Measurements from ENCODE around the gene EML6.

- no peak for TF ChIP-seq CTCF (conservative IDR thresholded peaks at IDR 0.05 in 1 of 2, IDR thresholded peaks at IDR 0.05 in 1 of 2; ENCODE audit: low read depth in 1 of 2, low read length in 2 of 2)
- no peak for TF ChIP-seq EZH2 (IDR thresholded peaks at IDR 0.05; ENCODE audit: low read length, missing control alignments)
Measured at GRCh38 chr2:54969940-54970338, 246.5 kb downstream of the EML6 start.

All from fibroblast of lung (primary cell).